Activated T-cell treated with anti-CD3 and anti-CD28 coated beads for 48 hours (primary cell): Measurements from ENCODE around the gene RASGEF1B.
"Not testable (repeated sequence)": the region's sequence is repeated elsewhere in the genome, so short reads cannot be mapped to it uniquely, and the experiment has no call there.

Source experiments
- DNase-seq: peaks from one replicate; pipeline ENCODE4 v3.0.0-alpha.2; 2020; ENCODE audit warnings: low read depth

RASGEF1B gene

DNA sequence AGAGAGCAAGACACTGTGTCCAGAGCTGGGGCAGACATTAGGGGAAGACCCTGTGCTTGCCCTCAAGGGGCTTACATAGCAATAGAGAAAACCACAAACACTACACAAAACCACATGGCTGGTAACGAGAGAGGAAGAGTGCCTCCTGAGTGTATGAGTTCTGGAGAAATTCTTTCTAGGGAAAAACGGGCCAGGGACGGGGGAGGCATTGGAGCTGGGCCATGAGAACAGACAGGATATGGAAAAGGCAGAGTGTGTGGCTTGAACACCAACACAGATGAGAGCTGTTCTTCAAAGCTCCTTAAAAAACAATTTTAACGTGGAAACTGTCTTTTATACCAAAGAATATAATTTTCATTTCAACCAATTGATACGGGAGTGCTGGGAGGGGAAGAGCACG, 42.7 kb downstream of the RASGEF1B start:
- no peak for DNase-seq

DNA sequence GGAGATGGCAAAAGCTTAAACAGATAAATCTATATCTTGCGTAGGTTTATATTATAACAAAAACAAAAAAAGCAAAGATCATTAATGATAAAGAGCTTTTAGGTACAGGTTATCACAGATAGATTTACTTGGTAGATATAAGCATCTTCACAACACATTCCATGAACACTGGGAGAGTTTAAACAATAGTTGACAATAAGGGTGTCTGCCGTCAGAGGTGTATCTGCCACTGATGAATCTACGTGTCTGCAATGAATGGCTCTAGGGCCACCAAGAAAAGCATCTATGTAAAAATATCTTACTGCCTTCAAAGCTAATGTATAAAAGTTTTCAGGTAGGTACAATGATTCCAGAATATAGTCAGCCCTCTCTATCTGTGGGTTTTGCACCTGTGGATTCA, 43.7 kb downstream of the RASGEF1B start:
- DNase-seq: no peak

DNA sequence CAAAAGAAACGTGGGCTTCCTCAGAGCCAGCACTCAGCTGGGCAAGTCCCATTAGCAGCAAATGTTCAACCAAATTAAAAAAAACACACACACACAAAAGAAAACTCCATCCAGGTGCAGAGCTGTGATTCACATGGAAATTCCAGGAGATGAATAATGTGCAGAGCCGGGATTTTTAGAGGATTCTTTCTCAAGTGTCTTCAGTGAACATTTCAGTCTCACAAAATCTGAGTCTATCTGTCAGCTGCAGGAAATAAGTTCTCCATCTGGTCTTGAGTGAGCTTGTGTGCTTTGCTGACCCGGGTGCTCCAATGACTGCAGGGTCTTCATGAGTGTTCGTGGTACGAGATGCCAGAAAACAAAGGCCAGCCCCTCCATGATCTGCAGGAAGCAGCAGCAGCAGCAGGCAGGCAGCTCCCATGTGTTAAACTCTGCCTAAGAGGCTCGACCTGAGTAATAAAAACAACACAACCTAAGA, 44.3 kb downstream of the RASGEF1B start:
- no peak for DNase-seq

DNA sequence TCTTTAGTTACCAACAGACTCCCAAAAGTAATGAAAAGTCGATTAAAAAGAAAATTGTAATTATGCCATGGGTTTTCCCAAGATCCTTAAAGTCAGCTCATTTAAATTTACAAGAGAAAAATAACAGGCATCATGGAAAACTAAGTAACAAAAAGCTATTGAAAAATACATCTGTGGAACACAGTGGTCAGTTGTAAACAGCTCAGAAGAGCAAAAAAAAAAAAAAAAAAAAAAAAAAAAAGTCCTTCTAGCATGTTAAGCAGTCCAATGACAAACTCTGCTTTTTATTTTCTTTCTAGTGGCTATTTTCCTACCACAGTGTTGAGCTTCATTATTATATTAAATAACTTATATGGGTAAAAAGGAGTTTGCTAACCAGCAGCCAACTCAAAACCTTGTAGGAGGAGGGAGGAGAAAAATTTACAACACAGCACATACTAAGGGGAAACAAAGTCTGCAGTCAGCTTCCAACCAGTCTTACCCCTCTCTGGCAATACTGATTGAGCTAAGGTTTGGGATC, 44.9 kb downstream of the RASGEF1B start:
- no peak for DNase-seq

DNA sequence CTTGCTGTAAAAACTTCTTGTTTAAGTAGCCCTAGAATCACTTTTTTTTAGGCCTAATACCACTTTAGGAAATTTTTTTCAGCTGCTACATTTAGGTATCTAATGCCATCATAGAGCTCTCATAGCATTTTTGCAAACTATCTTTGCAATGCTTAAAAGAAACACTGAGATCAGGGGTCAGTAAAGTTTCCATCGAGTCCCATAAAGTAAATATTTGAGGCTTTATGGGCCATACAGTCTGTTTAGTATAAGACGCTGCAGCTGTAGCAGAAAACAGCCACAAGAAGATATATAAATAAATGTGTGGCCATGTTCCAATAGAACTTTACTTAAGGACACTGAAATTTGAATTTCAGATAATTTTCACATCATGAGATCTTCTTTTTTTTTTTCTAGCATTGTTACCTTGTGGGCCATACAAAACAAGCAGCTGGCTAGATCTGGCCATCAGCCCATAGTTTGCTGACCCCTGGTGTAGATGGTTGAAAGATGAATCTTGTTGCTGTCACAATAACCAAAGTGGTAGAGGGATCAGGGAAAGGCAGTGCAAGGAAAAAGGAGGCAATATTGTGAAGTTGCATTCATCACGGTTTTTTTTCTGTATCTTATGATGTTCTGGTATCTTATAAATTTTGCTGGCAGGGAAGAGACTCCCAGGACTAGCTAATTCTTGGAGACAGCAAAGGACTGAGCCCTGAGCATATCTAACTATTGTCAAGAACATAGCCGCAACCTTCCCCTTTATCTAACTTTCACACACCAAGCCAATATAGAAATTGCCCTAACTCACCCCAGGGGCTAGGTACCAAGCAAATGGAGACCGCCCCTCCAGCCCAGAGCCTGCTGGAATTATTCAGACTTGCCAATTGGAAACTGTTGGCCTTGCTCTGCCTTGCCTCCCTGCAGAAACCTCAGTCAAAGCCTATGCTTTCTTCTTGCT, 46.6 kb downstream of the RASGEF1B start:
- DNase-seq: no peak

DNA sequence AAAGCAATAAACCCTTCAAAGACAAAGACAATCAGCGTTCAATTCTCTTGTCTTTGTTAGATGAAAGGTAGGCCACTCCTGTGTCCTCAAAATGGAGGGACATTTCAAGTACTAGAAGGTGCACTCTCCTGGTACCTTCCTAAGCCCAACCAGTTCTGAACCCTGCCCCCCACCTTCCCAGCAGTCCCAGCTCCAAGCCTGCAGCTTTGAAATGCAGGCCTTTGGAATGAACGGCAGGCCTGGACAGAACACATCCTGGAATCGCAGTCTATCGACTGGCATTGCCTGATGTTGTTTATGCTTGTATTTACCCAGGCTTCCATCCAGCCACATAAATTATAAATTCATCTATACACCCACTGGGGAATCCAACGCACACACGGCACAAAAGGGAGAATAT, 47.4 kb downstream of the RASGEF1B start:
- DNase-seq: no peak

DNA sequence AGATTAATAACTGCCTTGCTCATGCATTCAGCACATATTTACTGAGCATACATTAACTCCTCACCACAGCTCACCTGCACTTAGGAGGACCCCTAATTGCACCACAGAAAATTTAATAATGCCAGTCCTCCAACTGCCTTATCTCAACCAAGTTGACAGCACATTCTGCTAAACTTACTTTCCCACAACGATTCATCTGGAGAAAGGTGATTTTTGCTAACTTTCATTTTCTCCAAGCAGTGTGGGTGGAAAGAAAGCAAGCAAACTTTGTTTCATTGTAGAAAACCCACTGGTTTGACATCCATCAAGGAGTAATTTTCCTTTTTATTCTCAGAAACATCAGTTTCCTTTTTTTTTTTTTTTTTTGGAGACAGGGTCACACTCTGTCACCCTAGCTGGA, 49.1 kb downstream of the RASGEF1B start:
- no peak for DNase-seq

DNA sequence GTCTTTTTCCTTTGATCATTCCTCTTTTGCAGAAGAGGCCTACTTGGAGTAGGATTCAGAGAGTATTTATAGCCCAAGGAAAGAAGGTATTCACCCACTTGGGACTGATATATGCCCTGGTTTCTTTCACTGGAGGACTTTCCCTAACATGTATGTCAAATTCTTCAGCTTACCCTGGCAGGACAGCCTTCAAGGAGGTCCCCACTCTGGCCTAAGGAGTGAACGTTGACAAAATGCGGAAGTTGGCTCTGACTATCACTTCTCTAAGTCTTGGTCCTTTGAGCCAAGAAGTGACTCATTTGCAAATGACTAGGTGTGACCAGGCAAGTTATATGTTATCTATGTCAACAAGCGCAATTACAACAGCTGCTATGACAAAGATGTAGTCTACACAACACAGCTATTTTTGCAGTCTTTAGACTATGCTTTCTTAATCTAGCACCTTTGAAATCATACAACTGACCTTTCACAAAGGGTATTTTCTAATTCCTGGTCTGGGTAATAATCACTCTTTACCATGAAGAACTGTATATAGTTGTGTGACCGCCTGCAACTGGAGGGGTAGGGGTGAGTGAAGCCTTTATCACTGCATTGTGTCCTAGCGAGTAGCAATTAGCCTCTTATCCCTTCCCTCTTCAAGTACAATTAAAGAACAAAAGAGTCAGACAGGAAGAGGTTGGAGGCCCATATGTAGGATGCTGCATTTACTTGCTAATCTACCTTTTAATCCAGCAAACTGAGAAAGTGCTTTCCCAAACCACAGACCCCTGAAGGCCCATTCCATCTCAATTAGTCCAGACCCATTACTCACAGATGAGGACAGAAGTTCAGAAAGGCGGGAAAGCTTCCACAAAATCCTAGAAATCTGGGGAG, 50.1 kb downstream of the RASGEF1B start:
- no peak for DNase-seq

DNA sequence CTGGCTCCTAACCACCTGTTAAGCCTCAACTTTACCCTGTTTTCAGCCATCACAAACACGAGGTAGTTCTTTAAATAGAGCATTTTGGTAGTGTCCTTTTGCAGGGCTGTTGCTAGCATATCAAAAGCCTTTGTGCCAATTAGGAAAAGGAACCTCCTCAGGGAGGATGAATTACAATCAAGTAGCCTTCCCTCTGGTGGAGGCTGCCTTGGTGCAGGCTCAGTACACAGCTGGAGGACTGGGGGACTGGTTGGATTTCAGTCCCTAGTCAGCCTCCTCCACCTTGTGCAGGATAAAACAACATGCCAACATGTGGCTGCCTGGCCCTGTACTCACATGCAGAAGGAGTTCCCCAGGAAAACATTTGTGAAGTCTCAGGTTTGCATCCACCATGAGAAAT, 53.1 kb downstream of the RASGEF1B start:
- DNase-seq: no peak

DNA sequence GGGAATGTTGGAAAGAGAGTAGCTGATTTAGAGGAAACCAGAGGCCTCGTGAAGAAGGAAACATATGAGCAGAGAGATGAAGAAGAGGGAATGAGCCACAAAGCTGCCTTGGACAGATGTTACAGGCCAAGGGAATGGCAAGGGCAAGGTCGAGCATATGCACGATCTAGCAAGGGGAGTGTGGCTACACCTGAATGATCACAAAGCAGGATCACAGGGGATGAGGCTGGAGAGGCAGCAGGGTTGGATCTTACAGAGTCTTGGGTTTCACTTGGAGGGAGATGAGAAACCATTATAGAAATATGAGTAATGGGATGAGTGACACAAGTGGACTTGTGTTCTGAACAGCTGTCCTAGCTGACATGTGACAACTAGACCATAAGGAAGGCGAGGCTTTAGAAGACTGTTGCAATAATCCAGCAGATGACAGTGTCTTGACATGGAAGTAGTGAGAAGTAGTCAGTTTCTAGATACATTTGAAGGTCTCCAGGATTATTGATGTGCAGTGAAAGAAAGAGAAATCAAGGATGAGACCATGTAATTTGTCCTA, 58.7 kb downstream of the RASGEF1B start:
- DNase-seq: no peak

DNA sequence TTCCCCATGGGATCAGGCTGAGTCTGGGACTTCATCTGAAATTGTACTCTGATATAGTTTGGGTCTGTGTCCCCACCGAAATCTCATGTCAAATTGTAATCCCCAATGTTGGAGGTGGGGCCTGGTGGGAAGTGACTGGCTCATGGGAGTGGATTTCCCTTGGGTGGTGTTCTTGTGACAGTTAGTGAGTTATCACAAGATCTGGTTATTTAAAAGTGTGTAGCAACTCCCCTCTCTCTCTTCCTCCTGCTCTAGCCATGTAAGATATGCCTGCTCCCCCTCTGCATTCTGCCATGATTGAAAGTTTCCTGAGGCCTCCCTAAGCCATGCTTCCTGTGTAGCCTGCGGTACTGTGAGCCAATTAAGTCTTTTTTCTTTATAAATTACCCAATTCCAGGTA, 61.0 kb downstream of the RASGEF1B start:
- no peak for DNase-seq

DNA sequence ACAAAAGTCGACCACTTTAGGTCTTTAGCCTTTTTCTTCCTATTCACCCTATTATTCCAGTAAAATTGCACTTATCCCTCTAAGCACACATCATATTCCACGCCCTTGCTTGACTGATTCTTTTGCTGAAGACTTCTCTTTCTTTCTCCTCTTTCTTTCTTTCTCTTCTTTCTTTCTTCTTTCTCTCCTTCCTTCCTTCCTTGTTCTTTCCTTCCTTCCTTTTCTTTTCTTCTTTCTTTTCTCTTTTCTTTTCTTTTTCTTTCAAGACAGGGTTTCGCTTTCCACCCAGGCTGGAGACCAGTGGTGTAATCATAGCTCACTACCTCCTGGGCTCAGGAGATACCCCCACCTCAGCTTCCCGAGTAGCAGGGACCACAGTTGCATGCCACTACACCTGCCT, 61.9 kb downstream of the RASGEF1B start:
- DNase-seq: no peak

DNA sequence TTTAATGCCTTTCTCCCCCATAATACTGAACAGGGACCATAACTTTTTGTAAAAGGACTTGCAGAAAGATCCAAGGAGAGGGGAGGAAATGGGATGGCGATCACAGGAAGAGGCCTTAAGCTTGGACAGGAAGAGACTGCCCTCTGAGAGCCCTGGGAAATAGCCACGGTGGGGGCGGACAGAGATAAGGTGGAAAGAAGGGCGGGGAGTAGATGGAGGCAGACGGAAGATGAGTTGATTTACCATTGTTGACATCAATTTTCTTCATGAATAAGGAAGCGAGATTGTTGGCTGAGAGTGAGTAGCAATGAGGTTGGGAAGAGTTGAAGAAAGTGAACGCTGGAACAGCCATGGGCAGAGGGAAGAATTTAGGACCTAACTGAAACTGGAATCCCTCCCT, 63.4 kb downstream of the RASGEF1B start:
- no peak for DNase-seq

DNA sequence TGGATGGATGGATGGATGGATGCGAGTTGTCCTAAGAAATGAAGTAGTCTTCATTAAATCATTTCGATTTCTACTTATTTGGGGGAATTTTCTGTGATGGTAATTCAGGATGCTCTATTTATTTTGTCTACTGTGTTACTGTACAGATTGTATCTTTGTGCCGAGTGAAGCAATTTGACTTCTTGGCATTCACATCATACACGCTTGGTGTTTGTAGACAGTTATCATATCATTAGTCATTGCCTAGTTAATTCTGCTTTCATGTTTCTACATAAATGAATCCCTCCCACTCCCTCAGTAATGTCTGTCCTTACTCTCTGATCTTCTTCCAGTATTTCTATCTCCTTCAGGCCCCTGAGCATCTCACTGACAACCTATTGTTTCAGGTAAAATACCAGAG, 64.0 kb downstream of the RASGEF1B start:
- DNase-seq: no peak

DNA sequence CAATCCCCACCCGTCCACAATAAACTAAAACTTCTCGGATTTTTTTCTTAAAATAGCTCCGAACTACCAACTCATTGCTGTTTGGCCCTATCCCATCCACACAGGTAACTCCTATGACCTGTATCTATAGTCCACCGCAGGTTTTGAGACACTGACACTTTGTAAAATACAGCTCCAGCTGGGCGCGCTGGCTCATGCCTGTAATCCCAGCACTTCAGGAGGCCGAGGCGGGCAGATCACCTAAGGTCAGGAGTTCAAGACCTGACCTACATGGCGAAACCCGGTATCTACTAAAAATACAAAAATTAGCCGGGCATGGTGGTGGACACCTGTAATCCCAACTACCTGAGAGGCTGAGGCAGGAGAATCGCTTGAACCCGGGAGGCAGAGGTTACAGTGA, 65.2 kb downstream of the RASGEF1B start:
- DNase-seq: not testable (repeated sequence)

DNA sequence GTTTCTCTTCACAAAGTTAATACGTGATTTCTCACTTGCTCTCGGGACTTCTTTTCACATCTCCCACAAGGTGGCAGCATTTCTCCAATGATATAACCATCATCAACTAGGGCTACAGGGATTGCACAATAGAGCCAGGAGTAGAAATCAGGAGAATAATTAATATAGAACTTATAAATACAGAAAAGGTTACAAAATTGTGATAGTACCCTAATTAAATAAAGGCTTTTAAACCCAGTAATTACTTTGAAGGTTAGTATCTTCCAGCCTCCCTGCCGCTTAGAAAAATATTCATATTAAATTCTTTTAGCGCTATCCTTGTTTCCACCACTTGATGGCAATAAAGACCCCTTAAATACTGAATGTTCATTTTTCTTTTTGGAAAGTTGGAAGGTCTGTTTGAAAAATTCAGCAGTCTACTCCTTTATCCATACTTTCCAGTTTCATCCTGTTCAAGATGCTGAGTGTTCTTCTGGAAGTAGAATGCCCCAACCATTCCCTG, 65.8 kb downstream of the RASGEF1B start:
- DNase-seq: no peak

DNA sequence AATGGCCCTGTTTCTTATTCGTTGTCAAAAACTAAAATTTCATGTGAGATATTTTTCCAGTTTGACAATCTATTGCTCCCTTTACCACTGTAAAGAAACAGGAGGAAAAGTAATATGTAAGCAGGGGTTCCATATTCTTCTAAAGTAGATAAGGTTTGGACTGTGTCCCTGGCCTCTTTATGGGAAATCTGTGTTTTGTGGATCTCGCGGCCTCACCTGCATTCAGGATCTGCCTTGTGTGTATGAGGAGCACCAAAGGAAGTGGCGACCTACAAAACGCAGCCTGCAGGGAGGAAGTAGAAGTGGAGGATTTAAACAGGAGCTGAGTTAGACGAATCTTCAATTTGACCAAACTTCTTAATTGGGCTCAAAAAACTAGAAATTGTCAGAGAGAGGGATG, 67.0 kb downstream of the RASGEF1B start:
- DNase-seq: no peak

DNA sequence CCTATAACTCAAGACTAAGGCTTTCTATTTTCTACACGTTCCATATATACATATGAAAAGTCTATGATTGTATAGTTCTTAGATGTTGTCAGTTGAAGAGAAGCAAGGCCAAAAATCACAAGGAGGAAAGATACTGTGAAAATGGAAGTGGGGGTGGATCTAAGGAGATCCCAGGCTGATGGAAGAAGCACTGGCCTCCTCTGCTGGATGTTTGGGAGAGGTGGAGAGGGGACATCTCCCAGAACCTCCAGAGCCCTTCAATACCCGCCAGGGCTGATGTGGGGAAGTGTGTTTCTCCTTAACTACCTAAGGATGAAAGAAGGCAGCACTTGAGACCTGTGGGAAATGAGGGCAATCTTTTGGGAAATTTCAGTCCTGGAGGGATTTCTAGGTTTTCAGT, 67.4 kb downstream of the RASGEF1B start:
- no peak for DNase-seq

DNA sequence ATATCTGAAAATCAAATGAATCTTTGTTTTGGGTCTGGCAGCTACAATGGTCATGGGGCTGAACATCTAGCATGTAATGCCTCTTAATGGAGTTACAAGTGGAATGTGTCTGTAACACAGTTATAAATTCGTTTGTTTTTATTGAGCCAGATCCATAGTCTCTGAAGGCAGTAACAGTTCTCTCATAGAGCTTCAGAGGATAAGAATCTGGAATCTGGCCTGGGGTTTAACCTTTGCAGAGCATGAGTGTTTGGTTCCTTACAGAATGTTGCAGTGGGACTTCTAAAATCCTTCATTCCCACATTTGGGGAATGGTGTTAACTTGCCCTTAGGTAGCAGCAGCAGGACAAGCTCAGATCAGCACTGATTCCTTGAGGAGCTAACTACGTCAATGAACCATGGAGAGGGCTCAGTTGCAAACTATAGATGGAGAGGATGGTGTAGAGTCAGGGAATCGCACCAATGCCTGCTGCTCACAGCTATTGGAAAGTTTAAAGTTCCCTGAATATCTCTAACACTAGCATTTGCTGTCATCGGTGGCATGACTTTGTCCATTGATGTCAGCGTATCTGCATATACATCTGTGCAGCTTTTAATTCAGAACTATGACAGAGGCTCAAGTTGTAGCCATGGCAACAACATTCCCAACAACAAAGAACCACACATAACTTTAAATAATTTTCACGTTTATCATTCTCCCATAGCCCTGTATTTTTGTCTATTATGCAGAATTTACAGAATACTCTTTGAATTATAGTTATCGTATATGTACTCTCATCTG, 72.2 kb downstream of the RASGEF1B start:
- DNase-seq: no peak

DNA sequence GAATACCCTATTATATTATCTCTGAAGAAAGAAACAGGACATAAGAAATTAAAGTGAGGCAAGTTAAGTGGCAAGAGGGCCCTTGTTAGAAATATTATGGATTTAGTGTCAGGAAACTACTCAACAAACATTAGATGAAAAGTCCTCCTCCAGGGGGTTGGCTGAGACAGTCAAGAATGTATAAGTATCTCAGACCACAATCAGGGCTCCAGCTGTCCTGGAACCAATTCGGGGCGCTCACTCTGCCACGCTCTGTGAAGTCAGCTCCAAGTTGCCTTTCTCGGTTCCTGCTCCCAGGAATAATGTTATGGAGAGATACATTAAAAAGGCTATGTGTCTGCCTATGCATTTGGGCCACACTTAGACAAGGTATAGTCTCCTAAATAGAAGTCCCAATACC, 73.3 kb downstream of the RASGEF1B start:
- DNase-seq: no peak

DNA sequence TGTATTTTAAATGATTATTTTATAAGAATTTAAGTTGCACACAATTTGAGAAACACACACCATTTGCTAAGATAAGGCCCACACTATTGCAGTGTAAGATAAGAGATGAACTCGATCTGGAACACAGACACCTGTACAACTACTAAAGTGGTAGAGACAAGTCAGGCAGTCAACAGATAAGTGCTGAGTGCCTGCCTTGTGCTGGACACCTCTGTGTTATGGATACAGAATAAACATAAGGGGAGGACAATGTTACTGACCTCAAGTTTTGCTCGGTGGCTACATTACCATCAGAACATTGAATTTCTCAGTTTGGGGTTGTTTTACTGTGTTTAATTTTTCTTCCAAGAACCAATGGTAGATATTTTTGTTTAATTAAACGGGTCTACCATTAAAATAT, 74.1 kb downstream of the RASGEF1B start:
- DNase-seq: no peak
